ENCODE results near the gene FAM20B. TPM values are rescaled to one million over a fixed set of nuclear protein-coding genes. Genes with fewer than 3 reads are reported as not detected.

Gene FAM20B
- total RNA-seq, 2 donors from 2014 or later, result 47.7 to 52.4 TPM

DNA sequence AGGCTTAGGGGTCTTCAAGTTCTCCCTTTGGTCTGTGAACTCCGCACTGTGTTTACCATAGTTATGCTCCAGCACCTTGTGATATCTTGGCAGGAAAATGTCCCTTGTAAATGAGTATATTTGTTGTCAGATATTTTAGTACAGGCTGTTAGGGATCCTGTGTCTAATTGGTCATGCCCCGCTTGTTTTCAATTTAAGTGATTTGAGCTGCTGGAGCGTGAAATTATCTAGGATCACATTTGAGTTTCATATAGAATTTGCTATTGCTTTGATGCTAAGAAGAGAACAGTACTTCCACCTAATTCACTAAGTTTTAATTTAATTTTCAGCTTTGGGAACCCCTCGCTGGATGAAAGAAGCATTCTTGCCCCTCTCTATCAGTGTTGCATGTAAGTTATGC is 40.8 kb downstream of the FAM20B start:
- no peaks in the 10 kb centered on the region for H3K27me3 ChIP-seq (ENCODE audit: control insufficient read depth, insufficient read depth, low read length, poor library complexity, severe bottlenecking)
- H3K4me1 ChIP-seq (ENCODE audit: control insufficient read depth, insufficient read depth, low read length), result no peaks in the 10 kb centered on the region
- no peak overlapping the region for H3K4me3 ChIP-seq (ENCODE audit: low read length)
- no peaks in the 10 kb centered on the region for H3K4me1 Mint-ChIP-seq
- TF ChIP-seq, protein P1, sequence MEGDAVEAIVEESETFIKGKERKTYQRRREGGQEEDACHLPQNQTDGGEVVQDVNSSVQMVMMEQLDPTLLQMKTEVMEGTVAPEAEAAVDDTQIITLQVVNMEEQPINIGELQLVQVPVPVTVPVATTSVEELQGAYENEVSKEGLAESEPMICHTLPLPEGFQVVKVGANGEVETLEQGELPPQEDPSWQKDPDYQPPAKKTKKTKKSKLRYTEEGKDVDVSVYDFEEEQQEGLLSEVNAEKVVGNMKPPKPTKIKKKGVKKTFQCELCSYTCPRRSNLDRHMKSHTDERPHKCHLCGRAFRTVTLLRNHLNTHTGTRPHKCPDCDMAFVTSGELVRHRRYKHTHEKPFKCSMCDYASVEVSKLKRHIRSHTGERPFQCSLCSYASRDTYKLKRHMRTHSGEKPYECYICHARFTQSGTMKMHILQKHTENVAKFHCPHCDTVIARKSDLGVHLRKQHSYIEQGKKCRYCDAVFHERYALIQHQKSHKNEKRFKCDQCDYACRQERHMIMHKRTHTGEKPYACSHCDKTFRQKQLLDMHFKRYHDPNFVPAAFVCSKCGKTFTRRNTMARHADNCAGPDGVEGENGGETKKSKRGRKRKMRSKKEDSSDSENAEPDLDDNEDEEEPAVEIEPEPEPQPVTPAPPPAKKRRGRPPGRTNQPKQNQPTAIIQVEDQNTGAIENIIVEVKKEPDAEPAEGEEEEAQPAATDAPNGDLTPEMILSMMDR (conservative IDR thresholded peaks at IDR 0.05), result no peak
- H3K27ac Mint-ChIP-seq, result no peak overlapping the region
- no peaks in the 10 kb centered on the region for H3K9me3 Mint-ChIP-seq
- no peaks in the 10 kb centered on the region for H3K27me3 Mint-ChIP-seq (ENCODE audit: insufficient read depth)
- no peak overlapping the region for H3K4me3 Mint-ChIP-seq
- no peaks in the 10 kb centered on the region for H3K9me3 ChIP-seq (ENCODE audit: control insufficient read depth, low read length)
- peaks cover 43% of the 10 kb centered on the region for H3K36me3 ChIP-seq (ENCODE audit: control insufficient read depth, insufficient read depth, low read length)
- no peak overlapping the region for H3K27ac ChIP-seq (ENCODE audit: low read depth, low read length)
- DNase-seq, result no peak
- WGBS, 2 experiments (ENCODE audit: insufficient coverage in 1 of 2, insufficient read length in 1 of 2), result 91 to 98% methylated on average over 3 to 4 of the region's 4 CpGs
- no peak overlapping the region for H3K9ac ChIP-seq (ENCODE audit: extremely low read depth, low read length, poor library complexity, severe bottlenecking)
- H3K36me3 Mint-ChIP-seq (ENCODE audit: low read depth), result peaks cover 46% of the 10 kb centered on the region

DNA sequence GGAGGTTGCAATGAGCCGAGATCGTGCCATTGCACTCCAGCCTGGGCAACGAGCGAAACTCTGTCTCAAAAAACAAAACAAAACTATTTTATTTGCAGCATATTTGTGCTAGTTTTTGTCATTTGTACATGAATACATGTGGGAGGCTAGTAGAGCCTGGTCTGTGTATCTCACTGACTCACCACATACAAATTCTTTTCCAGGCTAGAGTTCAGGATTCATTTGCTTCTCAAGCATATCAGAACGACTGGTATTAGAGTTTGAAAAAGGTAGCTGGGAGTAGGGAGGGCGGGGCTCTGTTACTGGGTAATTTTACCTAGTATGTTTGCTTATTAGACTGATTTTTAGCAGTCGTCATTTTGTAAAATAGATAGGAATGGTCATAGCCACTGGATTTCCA is 51.7 kb downstream of the FAM20B start:
- TF ChIP-seq, protein P1 (conservative IDR thresholded peaks at IDR 0.05), result no peak
- DNase-seq, result no peak
- WGBS, 2 experiments (ENCODE audit: insufficient coverage in 1 of 2, insufficient read length in 1 of 2), result 88 to 90% methylated on average over 4 to 7 of the region's 7 CpGs
- Mint-ChIP-seq H3K27me3 (ENCODE audit: insufficient read depth) (no peaks in the 10 kb centered on the region), H3K4me3 (no peak overlapping the region), H3K4me1 (peaks cover 11% of the 10 kb centered on the region), H3K27ac (no peak overlapping the region), H3K9me3 (no peaks in the 10 kb centered on the region), H3K36me3 (ENCODE audit: low read depth) (peaks cover 11% of the 10 kb centered on the region)
- Histone ChIP-seq H3K4me3 (ENCODE audit: low read length) (no peak overlapping the region), H3K9ac (ENCODE audit: extremely low read depth, low read length, poor library complexity, severe bottlenecking) (no peak overlapping the region), H3K4me1 (ENCODE audit: control insufficient read depth, insufficient read depth, low read length) (no peaks in the 10 kb centered on the region), H3K27ac (ENCODE audit: low read depth, low read length) (no peak overlapping the region), H3K27me3 (ENCODE audit: control insufficient read depth, insufficient read depth, low read length, poor library complexity, severe bottlenecking) (no peaks in the 10 kb centered on the region), H3K9me3 (ENCODE audit: control insufficient read depth, low read length) (no peaks in the 10 kb centered on the region), H3K36me3 (ENCODE audit: control insufficient read depth, insufficient read depth, low read length) (peaks cover 30% of the 10 kb centered on the region)

DNA sequence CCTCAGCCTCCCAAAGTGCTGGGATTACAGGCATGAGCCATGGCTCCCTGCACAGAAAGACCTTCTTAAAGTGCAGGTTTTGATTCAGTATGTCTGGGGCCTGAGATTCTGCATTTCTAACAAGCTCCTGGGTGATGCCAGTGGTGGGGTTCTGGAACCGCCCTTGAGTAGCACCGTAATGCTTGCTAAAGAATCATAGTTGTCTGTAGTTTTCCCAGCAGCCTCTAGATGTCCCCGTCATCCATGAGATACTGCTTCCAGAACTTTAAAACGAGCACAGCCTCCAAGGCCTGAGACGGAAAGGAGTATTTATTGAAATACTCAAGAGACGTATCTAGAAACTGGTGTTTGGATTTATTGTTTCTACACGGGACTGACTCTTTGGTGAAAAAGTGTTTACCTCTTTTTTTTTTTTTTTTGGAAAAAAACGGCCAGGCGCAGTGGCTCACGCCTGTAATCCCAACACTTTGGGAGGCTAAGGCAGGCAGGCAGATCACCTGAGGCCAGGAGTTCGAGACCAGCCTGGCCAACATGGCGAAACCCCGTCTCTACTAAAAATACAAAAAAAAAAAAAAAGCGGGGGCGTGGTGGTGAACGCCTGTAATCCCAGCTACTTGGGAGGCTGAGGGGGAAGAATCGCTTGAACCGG is 53.5 kb downstream of the FAM20B start:
- Histone ChIP-seq H3K36me3 (ENCODE audit: control insufficient read depth, insufficient read depth, low read length) (peaks cover 22% of the 10 kb centered on the region), H3K4me1 (ENCODE audit: control insufficient read depth, insufficient read depth, low read length) (no peaks in the 10 kb centered on the region), H3K27ac (ENCODE audit: low read depth, low read length) (no peak overlapping the region), H3K9ac (ENCODE audit: extremely low read depth, low read length, poor library complexity, severe bottlenecking) (no peak overlapping the region), H3K27me3 (ENCODE audit: control insufficient read depth, insufficient read depth, low read length, poor library complexity, severe bottlenecking) (no peaks in the 10 kb centered on the region), H3K9me3 (ENCODE audit: control insufficient read depth, low read length) (no peaks in the 10 kb centered on the region), H3K4me3 (ENCODE audit: low read length) (no peak overlapping the region)
- DNase-seq, result peak; percentile 76
- TF ChIP-seq, protein P1 (conservative IDR thresholded peaks at IDR 0.05), result peak; percentile 79
- Mint-ChIP-seq H3K4me1 (peaks cover 19% of the 10 kb centered on the region), H3K4me3 (no peak overlapping the region), H3K36me3 (ENCODE audit: low read depth) (peaks cover 3% of the 10 kb centered on the region), H3K27ac (no peak overlapping the region), H3K27me3 (ENCODE audit: insufficient read depth) (no peaks in the 10 kb centered on the region), H3K9me3 (no peaks in the 10 kb centered on the region)
- 49 to 75% methylated on average over 5 to 17 of the region's 18 CpGs for WGBS, 2 experiments (ENCODE audit: insufficient coverage in 1 of 2, insufficient read length in 1 of 2)
